CD4-positive, alpha-beta T cell treated with Interleukin-12 subunit alpha and Interleukin-12 subunit beta, for 1 hour (primary cell): ENCODE results near the gene SLC6A11.

Source experiments
- DNase-seq: peaks from one replicate; pipeline ENCODE4 v3.0.0-alpha.2; 2020

SLC6A11 gene

GRCh38 chr3:10845001-10845761 lies 29.2 kb downstream of the SLC6A11 start:
- no peak for DNase-seq

- no peak for DNase-seq
Observed at GRCh38 chr3:10845839-10846656, 30.0 kb downstream of the SLC6A11 start.

- DNase-seq, result no peak
Observed at GRCh38 chr3:10846657-10846975, 30.6 kb downstream of the SLC6A11 start.

DNA sequence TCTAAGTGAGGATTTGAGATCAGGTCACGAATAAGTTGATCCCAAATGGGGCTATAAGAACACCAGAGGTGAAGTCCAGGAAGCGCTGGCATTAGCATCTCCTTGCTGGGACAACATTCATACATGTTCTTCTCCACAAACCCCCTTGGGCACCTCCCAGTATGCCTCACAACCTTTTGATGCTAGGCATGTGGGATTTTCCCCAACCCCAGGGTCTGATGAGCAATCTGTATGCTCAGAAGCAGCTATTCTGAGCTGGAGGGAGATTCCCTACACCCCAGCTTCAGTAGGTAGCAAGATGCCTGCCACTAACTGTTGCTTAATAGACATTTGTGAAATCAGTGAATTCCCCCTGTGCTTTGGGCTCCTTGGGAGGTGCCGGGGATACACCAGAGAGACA lies 32.2 kb downstream of the SLC6A11 start:
- no peak for DNase-seq

- no peak for DNase-seq
Observed at GRCh38 chr3:10852066-10852808, 36.2 kb downstream of the SLC6A11 start.

GRCh38 chr3:10855083-10855870 lies 39.2 kb downstream of the SLC6A11 start:
- no peak for DNase-seq

- DNase-seq, result no peak
Observed at GRCh38 chr3:10855871-10856662, 40.0 kb downstream of the SLC6A11 start.

- DNase-seq, result no peak
Observed at GRCh38 chr3:10857235-10857634, 41.2 kb downstream of the SLC6A11 start.

DNA sequence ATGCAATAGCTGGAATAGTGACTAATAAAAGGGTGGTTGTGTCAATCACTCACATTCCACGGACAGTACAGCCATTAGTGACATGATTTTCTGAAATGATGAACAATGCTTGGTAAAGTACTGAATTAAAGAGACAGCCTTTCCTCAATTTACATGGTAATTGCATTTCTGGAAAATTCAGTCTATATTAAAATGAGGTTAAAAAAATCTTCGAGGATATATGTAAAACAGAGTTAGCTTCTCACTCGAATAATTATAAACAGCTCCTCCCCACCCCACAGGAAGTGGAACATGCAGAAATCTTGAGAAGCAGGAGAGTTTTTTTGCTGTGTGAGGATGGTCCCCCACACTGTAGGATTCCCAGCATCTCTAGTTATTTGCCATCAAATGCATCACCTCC lies 42.1 kb downstream of the SLC6A11 start:
- DNase-seq, result no peak

GRCh38 chr3:10867384-10867783 lies 51.4 kb downstream of the SLC6A11 start:
- no peak for DNase-seq

DNA sequence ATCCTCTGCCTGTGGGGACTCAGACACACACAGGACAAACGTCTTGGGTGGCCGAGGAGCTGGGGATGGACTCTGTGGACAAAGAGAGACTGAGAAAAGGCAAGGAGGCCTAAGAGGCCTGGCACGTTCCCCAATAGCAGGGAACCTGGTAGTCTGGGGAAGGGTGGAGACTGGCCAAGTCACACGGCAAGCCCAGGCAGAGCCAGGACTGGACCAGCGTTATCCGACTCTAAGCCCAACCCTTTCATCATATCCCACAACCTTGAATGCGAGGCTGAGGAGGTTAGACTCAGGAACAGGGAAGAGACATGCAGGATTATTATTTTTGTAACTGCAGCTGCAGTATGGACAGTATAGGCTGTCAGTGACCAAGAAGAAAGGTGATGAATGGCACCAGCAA lies 53.4 kb downstream of the SLC6A11 start:
- DNase-seq, result no peak

DNA sequence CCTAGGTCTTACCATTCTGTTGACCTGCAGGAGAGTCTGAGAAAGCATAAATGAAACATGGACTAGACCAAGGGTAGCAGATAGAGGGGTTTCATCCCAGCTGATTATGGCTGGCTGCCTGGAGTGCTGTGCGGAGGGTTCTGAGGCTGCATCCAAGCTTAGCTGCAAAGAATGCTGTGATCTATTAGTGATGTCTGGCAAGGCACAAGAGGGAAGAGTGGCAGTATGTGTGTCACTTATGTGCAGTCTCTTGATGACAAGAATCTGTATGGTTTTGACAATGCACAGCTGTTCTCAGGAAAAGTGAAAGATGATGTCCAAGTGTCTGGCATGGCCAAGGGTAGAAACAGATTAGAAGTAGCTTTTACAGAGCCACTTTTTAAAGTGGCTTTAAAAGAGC lies 54.3 kb downstream of the SLC6A11 start:
- no peak for DNase-seq

- no peak for DNase-seq
Observed at GRCh38 chr3:10873415-10873814, 57.4 kb downstream of the SLC6A11 start.

DNA sequence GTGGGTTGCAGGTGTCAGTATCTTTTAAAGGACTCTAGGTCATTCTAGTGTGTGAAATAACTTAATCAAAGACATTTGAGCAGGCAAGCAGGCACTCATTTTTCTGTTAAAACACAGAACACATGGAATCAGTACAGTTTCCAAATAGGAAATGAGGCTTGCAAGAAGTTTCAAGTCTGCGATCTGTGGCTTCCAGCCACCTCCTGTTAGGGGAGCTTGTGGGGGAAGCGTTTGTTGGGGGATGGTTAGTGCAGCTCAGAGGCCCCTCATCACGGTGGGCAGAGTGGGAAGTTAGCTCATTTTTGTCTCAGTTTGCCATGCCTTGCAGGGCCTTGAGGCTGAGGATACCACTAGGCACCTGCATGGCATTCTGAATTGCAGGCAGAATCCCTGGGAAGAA lies 59.9 kb downstream of the SLC6A11 start:
- DNase-seq, result no peak

GRCh38 chr3:10876661-10877060 lies 60.6 kb downstream of the SLC6A11 start:
- DNase-seq, result no peak

DNA sequence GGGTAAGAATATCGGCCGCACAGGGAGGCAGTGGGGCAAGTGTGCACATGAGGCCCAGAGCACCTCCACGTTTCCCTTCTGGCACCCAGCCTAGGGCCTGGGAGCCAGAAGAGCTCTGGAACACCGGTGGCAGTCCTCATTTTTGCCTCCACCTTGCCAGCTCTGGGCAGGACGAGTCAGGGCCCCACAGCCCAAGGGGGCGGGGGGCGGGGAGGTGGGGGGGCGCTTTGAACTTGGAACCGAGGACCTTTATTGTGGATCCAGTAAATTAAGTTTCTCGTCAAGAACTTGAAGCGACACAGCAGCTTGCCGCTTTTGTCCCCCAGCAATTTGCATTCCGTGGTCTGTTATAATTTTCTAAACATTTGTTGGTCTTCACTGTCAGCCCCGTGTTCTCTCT lies 66.8 kb downstream of the SLC6A11 start:
- no peak for DNase-seq

DNA sequence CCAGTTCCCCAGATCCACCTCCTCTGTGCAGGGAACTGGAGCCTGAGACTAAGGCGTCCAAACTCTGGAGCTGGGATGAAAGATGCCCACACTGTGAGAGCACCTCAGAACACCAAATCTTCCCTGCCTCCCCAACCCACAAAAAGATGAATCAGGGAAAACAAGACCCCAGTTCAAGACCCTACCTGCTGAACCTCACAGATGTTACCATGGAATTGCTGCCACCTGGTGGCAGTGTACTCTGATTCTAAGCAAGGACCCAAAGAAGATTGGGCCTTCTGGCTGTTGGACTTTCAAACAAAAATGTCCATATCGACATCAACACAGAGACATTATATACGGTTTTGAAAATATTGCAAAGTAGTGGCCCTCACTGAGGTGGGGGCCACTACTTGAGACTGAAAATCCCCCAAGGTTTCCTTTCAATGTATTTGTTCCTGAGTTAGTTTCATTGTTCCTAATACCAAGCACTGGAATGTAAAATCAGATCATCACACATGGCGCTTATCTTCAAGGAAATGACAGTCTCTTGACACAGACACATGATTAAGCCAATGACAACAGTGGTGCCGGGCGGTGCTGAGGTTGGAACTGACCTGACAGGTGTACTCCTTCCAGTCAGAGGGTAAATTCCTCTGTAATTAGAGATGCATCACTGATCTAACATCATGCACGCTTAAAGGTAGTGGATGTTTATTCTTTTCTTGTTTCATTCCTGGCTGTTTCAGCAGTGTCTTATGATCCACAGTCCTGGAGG lies 67.6 kb downstream of the SLC6A11 start:
- DNase-seq, result no peak

GRCh38 chr3:10887015-10887414 lies 71.0 kb downstream of the SLC6A11 start:
- no peak for DNase-seq

DNA sequence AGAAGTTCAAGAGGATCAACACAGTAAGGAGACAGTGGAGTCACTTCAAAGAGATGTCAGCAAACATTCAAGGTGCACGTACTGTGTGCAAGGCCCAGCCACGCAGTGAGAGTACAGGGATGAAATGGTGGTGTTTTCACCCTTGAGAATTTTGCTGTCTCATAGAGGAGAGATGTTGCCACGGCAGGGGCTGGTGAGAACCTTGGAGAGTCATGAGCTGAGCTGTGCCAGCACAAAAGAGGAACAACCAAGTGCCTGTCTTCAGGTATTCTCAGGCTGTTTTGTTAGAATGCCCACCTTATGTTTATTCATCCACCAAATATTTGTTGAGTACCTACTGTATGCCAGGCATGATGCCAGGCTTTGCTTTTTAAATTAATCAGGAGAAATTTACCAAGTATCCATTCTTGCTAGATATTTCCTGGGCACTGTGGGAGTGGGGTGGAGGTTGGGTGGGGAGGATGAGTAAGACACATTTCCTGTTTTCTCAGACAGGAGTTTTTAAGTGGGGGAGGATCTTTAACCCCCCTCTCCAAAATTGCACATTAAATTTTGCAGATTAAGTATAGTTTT lies 72.6 kb downstream of the SLC6A11 start:
- DNase-seq, result no peak

DNA sequence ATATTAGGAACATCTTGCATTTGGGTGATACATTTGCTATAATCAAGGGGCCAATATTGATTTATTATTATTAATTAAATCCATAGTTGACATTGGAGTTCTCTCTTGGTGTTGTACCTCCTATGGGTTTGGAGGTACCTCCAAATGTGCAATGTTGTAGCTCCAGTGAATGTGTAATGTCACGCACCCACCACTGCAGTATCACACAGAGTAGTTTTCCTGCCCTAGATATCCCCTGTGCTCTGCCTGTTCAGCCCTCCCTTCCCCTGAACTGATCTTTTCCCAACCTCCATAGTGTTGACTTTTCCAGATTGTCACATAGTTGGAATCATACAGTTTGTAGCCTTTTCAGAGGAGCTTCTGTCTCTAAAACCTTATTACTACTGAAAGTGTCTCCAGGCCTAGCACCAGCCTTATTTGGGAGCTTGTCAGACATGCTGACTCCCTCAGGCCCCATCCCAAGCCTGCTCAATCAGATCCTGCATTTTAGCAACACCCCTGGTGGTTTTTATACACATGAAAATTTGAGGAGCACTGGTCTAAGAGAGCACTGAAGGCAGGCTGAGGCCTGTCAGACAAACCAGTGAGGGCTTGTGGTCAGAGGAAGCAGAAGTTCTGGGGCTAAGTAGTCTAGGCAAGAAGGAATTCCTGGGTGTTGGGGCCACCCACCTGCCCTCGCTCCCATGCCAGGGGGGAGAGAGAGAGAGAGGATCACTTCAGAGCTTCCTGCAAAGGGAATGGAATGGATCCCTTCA lies 73.4 kb downstream of the SLC6A11 start:
- no peak for DNase-seq
